ENCODE results near the gene NEDD8.

NEDD8 gene

GRCh38 chr14:24232121-24232644, at the start of gene NEDD8:
TSS of gene NEDD8 (minus strand) at chr14:24232367. CDS start at chr14:24232267, 100 bp downstream.
- in situ Hi-C loops (cut with HindIII; ENCODE audit: low pct_unique_long_range_greater_than_20kb, low sequenced_read_pairs): no loop called here
- peak; percentile 45 to 96 for DNase-seq (ENCODE audit: low read depth in 1 of 2, low spot score in 1 of 2)
- TF ChIP-seq JUND (IDR thresholded peaks at IDR 0.05; ENCODE audit: low read depth): no peak

GRCh38 chr14:24281636-24282035, 49.5 kb upstream of the NEDD8 start:
- TF ChIP-seq JUND (IDR thresholded peaks at IDR 0.05; ENCODE audit: low read depth): no peak
- no peak for DNase-seq (ENCODE audit: low read depth in 1 of 2, low spot score in 1 of 2)
- in situ Hi-C loops (cut with HindIII; ENCODE audit: low pct_unique_long_range_greater_than_20kb, low sequenced_read_pairs): no loop called here

- DNase-seq (ENCODE audit: low read depth in 1 of 2, low spot score in 1 of 2): no peak
- in situ Hi-C loops (cut with HindIII; ENCODE audit: low pct_unique_long_range_greater_than_20kb, low sequenced_read_pairs): no loop called here
- no peak for TF ChIP-seq JUND (IDR thresholded peaks at IDR 0.05; ENCODE audit: low read depth)
Observed at GRCh38 chr14:24280797-24281460, 48.8 kb upstream of the NEDD8 start.

- no peak for TF ChIP-seq JUND (IDR thresholded peaks at IDR 0.05; ENCODE audit: low read depth)
- in situ Hi-C loops (cut with HindIII; ENCODE audit: low pct_unique_long_range_greater_than_20kb, low sequenced_read_pairs): no loop called here
- DNase-seq (ENCODE audit: low read depth in 1 of 2, low spot score in 1 of 2): peak in 1 of 2 experiments; percentile 64
Observed at GRCh38 chr14:24279301-24280186, 47.4 kb upstream of the NEDD8 start.

GRCh38 chr14:24278424-24278823, 46.3 kb upstream of the NEDD8 start:
- in situ Hi-C loops (cut with HindIII; ENCODE audit: low pct_unique_long_range_greater_than_20kb, low sequenced_read_pairs): no loop called here
- DNase-seq (ENCODE audit: low read depth in 1 of 2, low spot score in 1 of 2): no peak
- TF ChIP-seq JUND (IDR thresholded peaks at IDR 0.05; ENCODE audit: low read depth): no peak

GRCh38 chr14:24277606-24278321, 45.6 kb upstream of the NEDD8 start:
- DNase-seq (ENCODE audit: low read depth in 1 of 2, low spot score in 1 of 2): no peak
- no peak for TF ChIP-seq JUND (IDR thresholded peaks at IDR 0.05; ENCODE audit: low read depth)
- in situ Hi-C loops (cut with HindIII; ENCODE audit: low pct_unique_long_range_greater_than_20kb, low sequenced_read_pairs): no loop called here

DNA sequence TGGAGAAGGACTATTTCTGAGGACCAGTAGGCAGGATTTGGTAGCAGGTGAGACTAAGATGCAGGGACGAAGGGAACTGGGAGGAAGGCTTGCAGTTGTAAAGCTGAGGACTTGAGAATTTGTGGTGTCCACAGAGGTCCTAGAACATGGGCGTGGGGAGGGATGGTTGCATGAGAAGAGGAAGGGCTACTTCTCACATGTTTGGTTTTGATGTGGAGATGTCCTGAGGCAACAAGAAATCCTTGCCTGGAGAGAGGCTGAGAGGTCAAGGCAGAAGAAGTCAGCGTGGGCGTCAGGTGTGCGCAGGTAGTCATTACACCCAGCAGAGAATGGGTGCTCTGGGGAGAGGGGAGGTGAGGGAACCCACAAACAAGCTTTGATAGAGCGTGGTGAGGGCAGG, 44.9 kb upstream of the NEDD8 start:
- in situ Hi-C loops (cut with HindIII; ENCODE audit: low pct_unique_long_range_greater_than_20kb, low sequenced_read_pairs): no loop called here
- no peak for TF ChIP-seq JUND (IDR thresholded peaks at IDR 0.05; ENCODE audit: low read depth)
- no peak for DNase-seq (ENCODE audit: low read depth in 1 of 2, low spot score in 1 of 2)

GRCh38 chr14:24274101-24274543, 42.0 kb upstream of the NEDD8 start:
- in situ Hi-C loops (cut with HindIII; ENCODE audit: low pct_unique_long_range_greater_than_20kb, low sequenced_read_pairs): no loop called here
- no peak for TF ChIP-seq JUND (IDR thresholded peaks at IDR 0.05; ENCODE audit: low read depth)
- DNase-seq (ENCODE audit: low read depth in 1 of 2, low spot score in 1 of 2): no peak

DNA sequence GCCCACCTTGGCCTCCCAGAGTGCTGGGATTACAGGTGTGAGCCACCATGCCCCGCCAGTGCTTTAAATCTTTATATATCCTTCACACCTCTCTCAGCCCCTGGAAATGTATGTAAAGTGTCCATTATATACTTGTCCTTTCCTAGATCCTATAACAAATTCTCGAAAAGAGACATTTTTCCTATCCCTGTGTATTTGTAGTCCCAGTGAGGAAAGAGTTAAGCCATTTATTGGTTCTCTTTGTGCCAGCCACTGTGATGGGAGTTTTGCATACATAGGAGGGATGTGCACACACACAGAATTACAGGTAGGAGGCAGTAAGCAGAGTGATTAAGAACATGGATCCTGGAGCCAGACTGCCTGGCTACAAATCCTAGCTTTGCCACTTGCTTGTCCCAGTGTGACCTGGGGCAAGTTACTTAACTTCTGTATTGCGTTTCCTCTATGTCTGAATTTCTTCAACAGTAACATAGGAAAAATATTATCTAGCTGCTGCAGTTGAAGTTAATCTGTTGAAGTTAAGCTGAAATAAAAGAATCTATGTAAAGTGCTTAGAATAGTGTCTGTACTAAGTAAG, 41.3 kb upstream of the NEDD8 start:
- in situ Hi-C loops (cut with HindIII; ENCODE audit: low pct_unique_long_range_greater_than_20kb, low sequenced_read_pairs): no loop called here
- peak in 1 of 2 experiments; percentile 10 for DNase-seq (ENCODE audit: low read depth in 1 of 2, low spot score in 1 of 2)
- no peak for TF ChIP-seq JUND (IDR thresholded peaks at IDR 0.05; ENCODE audit: low read depth)

DNA sequence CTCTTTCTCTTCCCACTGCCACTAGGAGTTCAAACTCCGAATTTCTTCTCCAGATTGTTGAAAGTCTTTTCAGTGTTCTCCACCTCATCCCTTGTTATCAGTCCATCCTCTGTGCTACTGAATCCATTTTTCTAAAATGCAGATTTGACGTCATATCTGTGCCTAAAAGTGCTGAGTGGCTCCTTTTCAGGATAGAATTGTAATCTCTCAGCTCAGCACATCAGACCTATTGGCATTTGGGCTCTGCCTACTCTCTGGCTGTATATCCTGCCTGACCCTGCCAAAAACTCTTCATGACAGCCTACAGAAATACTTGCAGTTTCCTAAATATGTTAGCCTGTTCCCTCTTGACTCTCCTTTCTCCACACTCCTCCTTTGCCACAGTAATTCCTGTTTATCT, 40.3 kb upstream of the NEDD8 start:
- no peak for DNase-seq (ENCODE audit: low read depth in 1 of 2, low spot score in 1 of 2)
- no peak for TF ChIP-seq JUND (IDR thresholded peaks at IDR 0.05; ENCODE audit: low read depth)
- in situ Hi-C loops (cut with HindIII; ENCODE audit: low pct_unique_long_range_greater_than_20kb, low sequenced_read_pairs): no loop called here

- in situ Hi-C loops (cut with HindIII; ENCODE audit: low pct_unique_long_range_greater_than_20kb, low sequenced_read_pairs): no loop called here
- DNase-seq (ENCODE audit: low read depth in 1 of 2, low spot score in 1 of 2): no peak
- TF ChIP-seq JUND (IDR thresholded peaks at IDR 0.05; ENCODE audit: low read depth): no peak
Observed at GRCh38 chr14:24271834-24272263, 39.7 kb upstream of the NEDD8 start.

Data from T47D (cell line).